HG02798 (cell line): ENCODE results near the gene ASTN2.

Experiments used
- ATAC-seq: cut with Tn5 transposase; IDR thresholded peaks from one replicate; pipeline ENCODE4 v1.9.1; 2021; ENCODE audit warnings: mild to moderate bottlenecking; ENCODE audit not compliant: unreplicated experiment, poor library complexity

The ASTN2 gene

DNA sequence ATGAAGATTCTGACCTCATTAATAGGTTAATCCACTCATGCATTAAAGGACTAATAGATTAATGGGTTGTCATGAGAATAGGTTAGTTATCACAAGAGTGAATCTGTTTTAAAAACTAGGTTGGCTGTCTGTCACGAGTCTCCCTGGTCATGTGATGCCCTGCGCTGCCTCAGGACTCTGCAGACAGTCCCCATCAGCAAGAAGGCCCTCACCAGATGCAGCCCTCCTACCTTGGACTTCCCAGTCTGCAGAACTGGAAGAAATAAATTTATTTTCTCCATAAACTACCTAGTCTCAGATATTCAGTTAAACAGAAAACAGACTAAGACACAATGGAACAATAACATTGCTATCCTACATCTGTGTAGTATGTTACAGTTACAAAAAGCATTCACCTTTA, 227.4 kb downstream of the ASTN2 start:
- ATAC-seq = no peak

DNA sequence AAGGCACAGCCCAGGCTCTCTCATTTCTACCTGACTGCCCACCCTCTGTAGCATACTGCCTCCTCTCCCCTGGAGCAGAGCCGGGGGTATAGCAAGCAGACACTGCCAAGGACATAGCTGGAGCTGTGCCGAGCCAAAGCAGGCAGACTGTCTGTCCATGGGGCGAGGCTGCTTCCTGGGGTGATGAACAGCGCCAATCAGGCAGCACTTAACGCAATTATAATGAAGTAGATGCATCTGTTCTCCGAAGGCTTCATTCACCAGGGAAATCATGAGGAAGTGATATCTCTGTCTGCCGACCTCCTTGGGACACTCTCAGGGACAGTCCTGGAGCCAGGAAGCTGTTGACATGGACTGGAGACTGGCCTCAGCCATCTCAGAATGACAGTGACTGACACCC, 230.7 kb downstream of the ASTN2 start:
- no peak for ATAC-seq

DNA sequence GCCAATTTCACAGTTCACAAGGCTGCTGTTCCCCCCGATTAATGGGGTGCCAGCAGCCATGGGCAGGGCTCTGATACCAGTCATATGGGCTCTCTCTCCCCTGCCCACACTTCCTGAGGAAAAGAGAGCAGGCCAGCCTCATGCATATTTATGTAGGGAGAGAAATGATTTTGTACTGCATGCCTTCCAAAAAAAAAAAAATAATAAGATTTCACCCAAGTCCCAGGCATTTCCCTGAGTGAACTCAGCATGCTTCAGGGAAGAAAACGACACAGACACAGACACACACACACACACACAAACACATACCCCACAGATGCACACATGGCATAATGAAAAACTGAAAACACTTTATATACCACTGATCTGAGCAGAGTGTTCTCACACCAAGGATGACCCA, 232.8 kb downstream of the ASTN2 start:
- no peak for ATAC-seq

DNA sequence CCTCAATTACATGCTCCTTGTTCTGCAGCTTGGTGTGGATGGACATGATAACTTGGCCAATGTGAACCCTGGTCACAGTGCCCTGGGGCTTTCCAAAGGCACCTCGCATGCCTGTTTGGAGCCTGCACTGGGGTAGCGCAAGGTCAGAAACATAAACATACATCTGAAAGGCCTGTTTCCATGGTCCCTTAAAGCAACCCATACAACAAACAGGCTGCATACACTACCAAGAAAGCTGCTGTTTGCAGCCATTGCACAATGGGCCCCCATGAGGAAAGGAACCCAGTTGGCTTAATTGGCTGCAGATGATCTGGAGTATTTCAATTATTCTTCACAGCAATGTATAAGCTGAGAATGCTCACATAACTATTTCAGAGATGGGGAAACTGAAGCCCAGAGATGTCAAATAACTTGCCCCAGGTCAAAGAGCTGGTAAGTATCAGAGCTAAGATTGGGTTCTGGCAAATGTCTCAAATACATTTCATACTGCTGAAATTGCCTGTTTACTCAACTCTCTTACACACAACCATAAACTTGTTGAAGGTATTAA, 233.9 kb downstream of the ASTN2 start:
- no peak for ATAC-seq

DNA sequence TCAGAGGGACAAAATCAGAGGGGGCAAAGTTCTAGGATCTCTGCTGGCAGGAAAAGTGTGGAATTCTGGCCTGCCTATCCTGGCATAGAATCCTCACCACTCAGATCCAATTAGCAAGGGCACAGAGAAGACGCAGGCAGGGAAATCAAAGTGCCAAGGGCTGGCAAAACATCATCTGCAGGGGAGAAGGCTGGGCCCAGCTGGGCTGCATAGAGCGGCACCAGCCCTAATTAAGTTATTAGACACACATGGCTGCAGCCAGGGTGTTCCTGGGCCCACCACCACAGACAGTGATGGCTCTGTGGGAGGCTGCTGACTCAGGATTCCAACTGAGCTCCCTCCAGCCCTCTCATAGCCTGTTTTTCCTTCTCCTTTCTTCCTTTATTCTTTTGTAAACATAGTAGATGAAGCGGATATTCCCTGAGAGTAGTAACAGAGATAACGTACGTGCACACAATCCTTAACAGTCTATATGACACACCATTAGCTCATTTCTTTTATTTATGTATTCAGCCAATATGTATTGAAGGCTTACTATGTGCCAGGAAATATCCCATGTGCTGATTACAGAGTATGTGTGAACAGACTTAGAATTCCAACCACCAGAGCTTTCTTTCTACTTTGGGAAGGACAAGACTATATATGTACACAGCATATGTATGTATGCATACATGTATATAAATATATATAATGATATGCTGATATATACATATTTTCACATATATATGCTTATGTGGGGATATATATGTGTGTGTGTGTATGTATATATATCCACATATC, 236.1 kb downstream of the ASTN2 start:
- no peak for ATAC-seq

DNA sequence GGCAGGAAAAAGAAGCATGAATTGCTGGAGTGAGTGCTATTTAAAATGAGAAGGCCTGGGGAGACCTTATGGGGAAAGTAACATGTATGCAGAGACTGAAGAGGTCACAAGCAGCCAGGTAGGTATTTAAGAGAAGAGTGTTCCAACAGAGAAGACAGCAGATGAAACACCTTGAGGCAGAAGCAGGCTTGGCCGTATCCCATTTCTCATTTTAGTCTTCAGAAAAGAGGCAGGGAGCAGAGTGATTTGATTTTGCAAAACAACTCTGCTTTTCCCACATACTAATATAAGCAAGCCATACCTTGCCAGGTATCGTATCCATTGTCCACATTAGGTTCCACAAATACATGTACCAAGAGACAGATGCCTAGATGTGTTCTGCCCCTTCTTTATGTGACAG, 244.3 kb downstream of the ASTN2 start:
- ATAC-seq = no peak

DNA sequence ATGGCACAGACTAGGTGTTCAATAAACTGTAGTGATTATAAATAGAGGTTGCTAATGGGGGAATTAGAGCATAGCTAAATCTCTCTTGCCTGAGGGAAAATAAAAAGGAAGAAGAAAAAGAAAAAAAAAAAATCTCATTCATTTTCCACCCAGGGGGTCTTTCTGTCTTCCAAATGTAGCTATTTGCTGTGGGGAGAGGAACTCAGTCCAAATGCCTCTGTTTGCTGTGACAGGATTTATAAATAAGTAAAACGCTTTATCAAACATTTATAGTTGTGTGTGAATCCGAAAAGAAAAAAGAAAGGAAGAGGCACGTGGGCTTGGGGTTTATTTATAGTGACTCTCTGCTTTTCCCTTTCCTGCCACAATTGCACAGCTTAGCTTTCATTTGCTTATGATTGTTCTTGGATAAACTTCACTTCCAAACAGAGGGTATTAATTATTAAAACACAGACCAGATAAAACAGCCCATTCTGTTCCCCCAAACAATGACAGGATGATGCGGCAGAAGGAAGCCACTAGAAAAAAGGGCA, 245.7 kb downstream of the ASTN2 start:
- ATAC-seq = no peak

DNA sequence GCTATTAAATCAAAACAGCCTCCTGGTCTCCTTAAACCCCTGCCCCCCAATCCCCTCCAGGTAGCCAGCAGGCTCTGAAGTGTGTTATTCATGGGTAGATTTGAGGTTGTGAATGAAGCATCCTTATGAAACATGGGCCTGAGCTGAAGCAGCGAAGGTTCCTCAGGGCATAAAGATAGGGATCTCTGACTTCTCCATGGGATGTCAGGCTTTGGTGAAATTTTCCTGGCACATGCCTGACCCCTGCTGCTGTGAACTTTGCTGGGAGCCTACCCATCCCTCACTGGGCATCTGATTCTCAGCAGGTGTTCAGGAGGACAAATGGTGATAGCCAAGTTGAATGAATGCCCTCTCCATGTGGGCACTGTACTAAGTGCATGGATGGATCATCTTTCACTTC, 250.3 kb downstream of the ASTN2 start:
- no peak for ATAC-seq

DNA sequence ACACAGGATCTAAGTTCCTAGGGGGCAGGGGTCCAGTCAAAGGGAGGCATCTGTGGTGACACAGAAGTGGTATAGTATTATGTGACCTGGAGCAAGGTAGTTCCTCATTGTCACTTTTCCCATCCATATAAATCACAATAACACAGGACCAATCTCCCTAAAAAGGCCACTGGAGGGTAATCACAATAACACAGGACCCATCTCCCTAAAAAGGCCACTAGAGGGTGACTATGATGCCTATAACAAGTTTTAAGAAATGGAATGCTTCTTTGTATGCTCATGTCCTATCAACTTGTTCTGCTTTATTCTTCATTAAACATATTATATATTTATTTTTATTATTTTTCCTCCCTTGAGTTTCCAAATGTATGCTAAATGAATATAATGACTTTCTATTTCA, 254.6 kb downstream of the ASTN2 start:
- ATAC-seq = no peak

DNA sequence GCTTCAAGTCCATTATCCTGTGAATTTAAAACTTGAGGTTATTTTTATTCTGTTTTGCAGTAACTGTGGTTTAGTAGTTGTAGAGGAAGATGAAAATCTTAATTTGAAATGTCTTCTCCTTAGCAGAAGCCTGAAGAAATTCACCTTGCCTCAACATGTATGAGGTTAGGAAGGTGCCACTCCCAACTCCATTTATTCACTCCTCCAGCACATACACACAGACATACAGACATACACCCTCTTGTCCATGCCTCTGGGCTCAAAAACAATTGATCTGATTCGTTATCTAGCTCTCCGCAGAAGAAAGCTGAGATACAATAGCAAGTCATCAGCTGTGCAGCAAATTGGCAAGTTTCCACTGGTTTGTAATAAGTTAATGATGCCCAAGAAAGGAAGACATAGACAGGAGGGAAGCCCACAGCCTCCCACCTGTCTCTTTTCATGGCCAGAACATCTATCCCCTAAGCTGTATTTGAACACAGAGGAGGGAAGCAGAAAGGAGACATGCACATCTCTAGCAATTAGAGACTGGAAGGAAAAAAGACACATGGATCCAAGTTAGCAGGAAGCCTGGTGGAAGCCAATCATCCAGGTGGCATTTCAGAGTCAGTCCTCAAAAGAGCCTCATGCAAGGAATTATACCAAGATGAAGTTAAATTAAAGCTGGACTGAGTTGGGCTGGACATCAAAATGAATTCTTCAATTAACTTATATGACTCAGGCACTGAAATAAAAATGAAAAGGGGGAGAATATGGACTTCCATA, 257.9 kb downstream of the ASTN2 start:
- ATAC-seq = no peak

DNA sequence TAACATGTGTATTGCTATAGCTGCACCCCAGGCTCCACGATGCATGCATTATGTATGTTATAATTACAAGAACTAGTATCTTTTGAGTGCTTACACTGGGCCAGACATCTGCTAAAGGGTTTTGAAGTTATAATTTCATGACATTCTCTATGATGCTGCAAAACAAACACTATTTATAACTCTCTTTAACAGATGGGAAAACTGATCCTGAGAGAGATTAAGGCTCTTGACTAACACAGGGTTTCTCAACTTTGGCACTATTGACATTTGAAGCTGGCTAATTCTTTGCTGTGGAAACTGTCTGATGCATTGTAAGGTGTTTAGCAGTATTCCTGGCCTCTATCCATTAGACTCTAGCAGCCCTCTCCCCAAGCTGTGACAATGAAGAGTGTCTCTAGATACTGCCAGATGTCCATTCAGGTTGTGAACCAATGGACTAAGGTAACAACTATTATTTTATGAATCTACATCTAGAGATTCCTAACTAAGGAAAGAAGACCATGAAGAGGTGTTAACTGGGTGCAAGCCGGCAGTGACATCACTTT, 258.6 kb downstream of the ASTN2 start:
- ATAC-seq = no peak

DNA sequence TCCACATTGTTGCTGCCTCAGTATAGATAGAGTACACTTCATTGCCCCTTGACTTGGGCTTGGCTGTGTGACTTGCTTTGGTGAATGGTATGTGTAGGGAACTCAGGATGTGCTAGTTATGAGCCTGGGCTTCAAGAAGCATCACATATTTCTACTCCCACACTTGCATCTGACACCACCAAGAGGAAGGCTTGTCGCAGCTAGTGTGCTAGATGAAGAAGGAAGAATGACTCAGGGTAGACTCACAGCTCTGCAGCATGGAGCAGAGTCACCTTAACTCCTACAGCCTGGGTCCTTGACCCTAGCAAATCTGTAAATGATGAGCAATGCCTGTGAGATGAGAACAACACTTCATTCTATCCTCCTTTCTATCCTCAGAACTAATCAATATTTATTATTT, 261.8 kb downstream of the ASTN2 start:
- ATAC-seq = no peak

DNA sequence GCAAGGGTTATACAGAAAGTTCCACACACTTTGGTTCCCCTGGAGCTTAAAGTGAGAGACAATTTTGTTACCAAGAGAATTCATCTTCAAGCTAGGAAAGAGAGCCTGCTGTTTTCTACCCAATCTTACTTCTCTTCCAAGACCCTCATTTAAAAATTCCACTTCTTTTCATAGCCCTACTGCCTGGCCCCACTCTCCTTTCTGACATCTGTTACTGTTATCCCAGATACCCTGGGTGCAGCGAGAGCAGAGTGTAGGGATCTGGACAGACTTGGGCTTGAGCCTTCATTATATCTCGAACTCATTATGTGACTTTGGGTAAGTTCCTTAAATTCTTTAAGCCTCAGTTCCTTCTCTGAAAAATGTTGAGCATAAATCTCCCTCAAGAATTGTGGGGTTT, 263.1 kb downstream of the ASTN2 start:
- ATAC-seq = no peak

DNA sequence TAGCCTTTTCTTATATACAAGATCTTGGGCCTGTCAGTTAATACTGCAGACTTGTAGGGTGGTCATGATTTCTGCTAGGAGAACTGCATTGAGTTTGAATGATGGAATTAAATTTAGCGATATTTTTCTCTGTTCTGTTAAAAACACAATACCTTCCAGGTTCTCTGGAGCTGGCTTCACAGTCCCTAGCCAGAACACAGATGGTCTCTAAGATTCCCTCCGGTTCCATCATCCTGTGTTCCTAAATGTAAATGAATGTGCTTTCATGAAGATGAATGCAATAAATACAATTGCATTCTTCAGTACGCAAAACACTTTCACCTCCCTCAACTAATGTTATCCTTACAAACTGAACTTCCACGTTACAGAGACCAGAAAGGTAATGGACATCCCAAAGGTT, 264.9 kb downstream of the ASTN2 start:
- no peak for ATAC-seq

DNA sequence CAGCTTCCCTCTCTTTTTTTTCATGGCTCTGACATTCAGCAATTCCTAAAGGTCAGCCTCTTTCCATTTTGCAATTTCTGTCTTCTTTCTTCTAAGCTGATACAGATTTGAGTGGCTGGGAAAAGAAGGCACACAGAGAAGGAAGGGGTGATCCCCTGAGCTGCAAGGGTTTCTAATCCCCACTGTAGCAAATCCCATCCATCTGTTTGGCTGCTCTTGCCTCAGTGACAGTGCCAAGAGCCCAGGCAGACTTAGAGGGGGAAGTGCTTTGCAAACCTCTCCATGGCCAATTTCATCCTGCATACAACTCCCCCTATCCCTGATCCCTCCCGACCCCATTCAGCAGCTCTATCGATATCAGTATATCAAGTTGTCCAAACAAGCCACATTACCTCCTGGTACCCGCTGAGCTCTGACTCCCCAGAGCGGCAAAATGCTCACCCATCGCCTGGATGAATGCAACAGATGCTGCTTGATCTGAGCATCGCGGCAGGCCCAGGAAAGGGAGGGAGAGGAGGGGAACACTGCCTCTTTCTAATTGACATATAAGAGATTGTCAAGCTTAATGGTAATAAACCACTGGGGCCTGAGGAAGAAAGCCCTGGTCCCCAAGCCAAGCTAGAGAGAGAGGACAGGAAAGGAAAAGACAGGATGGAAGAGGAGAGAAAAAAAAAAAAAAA, 268.9 kb downstream of the ASTN2 start:
- ATAC-seq = no peak

DNA sequence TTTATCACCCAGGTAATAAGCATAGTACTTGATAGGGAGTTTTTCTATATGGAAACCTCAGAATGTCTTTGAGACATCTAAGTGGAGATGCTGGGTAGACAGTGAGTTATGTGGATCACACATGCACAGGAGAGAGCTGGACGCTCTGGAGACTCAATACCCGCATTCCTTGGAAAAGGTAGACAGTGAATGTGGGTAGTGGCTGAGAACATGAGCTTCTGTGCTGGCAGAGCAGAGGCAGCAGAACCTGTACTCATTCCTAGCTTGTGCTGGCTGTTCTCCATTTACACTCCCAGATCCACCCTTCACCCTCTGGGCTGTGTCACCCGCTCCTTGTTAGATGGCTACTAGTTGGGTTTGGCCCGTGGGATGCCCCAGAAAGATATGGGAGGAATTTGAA, 269.8 kb downstream of the ASTN2 start:
- no peak for ATAC-seq

DNA sequence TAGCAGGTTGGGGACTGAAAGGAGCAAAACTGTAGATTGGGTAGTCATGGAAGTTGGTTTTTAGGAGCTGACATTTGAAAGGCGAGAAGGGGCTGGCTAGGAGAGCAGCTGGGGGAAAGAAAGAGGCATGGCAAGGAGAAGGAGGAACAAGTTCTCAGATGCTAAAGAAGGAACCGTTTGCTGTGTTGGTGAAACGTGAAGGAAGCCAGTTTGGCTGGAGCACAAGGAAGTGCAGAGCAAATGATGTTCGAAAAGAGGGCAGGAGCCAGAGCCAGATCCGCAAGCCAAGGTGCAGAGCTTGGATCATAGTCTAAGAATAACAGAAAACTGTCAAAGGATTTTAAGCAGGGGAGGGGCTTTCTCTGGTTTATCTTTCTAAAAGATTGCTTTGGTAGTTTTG, 276.6 kb downstream of the ASTN2 start:
- no peak for ATAC-seq

DNA sequence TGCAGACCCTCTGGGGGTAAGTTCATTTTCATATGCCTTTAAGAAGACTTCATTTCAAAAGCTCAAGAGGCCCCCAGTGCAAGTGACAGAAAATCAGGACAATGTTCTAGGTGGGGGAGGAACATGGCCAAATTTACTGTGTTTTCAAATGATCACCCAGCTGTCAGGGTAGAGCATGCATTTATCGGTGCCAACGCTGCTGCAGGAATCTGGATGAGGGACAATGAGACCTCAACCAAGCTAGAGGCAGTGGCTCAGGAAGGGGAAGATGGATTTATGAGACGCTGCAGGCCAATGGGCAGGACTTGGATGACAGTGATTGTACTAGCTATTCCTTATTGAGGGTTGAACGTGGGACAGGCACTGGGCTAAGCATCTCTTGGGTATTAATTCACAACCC, 278.4 kb downstream of the ASTN2 start:
- no peak for ATAC-seq

DNA sequence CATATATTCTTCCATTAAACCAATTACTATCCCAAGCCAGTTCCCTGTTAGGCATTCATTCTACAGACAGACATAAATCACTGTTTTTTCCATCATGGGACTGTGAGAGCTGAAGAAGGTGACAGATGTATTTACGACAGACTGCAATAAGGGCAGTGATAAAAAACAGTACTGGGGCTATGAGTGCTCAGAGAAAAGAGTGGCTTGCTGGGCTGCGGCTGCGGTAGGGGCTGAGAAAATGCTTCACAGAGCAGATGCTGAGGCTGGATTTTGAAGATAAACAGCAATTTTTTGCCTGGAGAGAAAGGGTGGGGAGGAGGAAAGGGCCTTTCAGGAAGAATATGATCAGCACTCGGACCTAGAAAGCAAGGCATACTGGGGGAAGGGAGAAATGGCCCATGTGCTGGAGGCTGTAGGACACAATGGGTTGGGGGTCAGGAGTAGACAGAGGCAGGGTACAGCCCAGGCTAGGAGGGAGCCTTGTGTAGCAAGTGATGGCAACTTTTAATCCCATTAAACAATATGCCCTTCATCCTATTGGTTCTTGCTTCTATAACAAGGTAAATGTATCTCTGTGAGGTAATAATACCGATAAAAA, 279.3 kb downstream of the ASTN2 start:
- ATAC-seq = no peak

DNA sequence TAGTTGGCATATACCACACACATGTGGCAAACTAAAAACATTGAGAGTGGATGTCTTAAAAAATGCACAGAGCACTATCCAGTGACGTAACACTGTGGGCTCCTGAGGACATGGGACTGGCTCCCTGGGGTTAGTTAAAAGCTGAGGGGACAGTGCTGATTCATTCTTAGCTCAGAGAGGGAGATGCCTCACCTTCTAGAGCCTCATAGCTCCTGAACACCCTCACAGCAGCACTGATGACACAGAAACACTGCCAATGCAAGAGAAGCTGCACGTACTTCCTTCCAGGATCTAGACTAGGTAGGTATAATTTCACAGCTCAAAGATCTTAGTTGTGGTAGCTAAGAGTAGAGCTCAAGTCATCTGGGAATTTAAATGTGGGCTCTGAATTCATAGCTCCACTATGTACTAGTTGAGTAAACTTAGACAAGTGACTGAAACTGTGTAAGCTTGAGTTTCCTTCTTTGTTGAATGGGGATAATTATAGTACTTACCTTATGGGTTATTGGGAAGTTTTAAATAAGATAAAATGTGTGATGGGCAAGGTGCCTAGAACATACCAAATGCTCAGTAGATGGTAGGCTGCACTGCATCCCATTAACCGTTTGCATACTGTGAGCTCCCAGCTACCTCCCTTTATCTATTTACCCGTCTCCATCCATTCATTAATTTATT, 279.9 kb downstream of the ASTN2 start:
- ATAC-seq = no peak
